Naive B cell (primary cell): ENCODE measurements around the gene CHERP. TPM values are rescaled to one million over a fixed set of nuclear protein-coding genes. Genes with fewer than 3 reads are reported as not detected.
A peak's percentile ranks its signal among the peaks of the same experiment; 100 is the strongest.

Experiments
- ATAC-seq, 2 donors: fragments of 150-1000 bp; cut with Tn5 transposase; 2 replicates each; pipeline ENCODE4 v1.10.0; 2021; ENCODE audit warnings: low read depth in 2 of 2, mild to moderate bottlenecking in 2 of 2, moderate library complexity in 2 of 2
- DNase-seq: peaks from one replicate; pipeline ENCODE4 v3.0.0; 2022
- H3K27ac Mint-ChIP-seq, 6 donors: one replicate each; pipeline ENCODE4 v1.8.0; 2020 to 2022; ENCODE audit warnings: mild to moderate bottlenecking in 6 of 6, mixed read lengths in 6 of 6, moderate library complexity in 5 of 6, inconsistent platforms in 2 of 6
- H3K27me3 Mint-ChIP-seq, 3 donors: one replicate each; pipeline ENCODE4 v1.8.0; 2021 to 2022; ENCODE audit warnings: mixed read lengths in 3 of 3, mild to moderate bottlenecking in 1 of 3
- H3K36me3 Mint-ChIP-seq, 2 donors: one replicate each; pipeline ENCODE4 v1.8.0; 2020 to 2022; ENCODE audit warnings: mixed read lengths in 2 of 2, inconsistent platforms in 1 of 2, mild to moderate bottlenecking in 1 of 2
- H3K4me1 Mint-ChIP-seq, 3 donors: one replicate each; pipeline ENCODE4 v1.8.0; 2020 to 2022; ENCODE audit warnings: mixed read lengths in 3 of 3, inconsistent platforms in 1 of 3, mild to moderate bottlenecking in 1 of 3, moderate library complexity in 1 of 3
- H3K4me3 Mint-ChIP-seq, 8 donors: one replicate each; pipeline ENCODE4 v1.8.0; 2020 to 2022; ENCODE audit warnings: mild to moderate bottlenecking in 8 of 8, mixed read lengths in 8 of 8, moderate library complexity in 8 of 8, inconsistent platforms in 2 of 8
- H3K9me3 Mint-ChIP-seq, 7 donors: one replicate each; pipeline ENCODE4 v1.8.0; 2020 to 2022; ENCODE audit warnings: mixed read lengths in 7 of 7, mild to moderate bottlenecking in 5 of 7, inconsistent platforms in 2 of 7, moderate library complexity in 1 of 7
- polyA plus RNA-seq, 6 donors: library from polyadenylated mRNA; unstranded; fragments of 300-500 nt; fragmentation: Illumina TruSeq; gene quantifications; one replicate each; pipeline ENCODE4 v1.2.3, GENCODE V29; 2021; ENCODE audit warnings: low read depth in 6 of 6

Gene CHERP
- polyA plus RNA-seq, 6 donors from 2014 or later: 3.2 to 19.5 (median 9.4) TPM

- Mint-ChIP-seq H3K4me1 (peaks cover 68 to 95% (median 92%) of the 10 kb centered on the region in 3 donors), H3K4me3 (peak overlapping the region; percentile 85 to 97 (median 94)), H3K27ac (peak overlapping the region; percentile 98 to 100 (median 100)), H3K9me3 (no peaks in the 10 kb centered on the region), H3K36me3 (no peaks in the 10 kb centered on the region), H3K27me3 (no peaks in the 10 kb centered on the region)
- DNase-seq (peak; percentile 93), ATAC-seq (peak; percentile 46 to 59)
Measured at GRCh38 chr19:16584248-16585093, 42.2 kb upstream of the CHERP start.

GRCh38 chr19:16582486-16583261 lies 40.4 kb upstream of the CHERP start:
- Mint-ChIP-seq H3K9me3 (no peaks in the 10 kb centered on the region), H3K4me1 (peaks cover 60 to 85% (median 81%) of the 10 kb centered on the region in 3 donors), H3K27me3 (no peaks in the 10 kb centered on the region), H3K27ac (peak overlapping the region in 5 of 6 donors; percentile 87 to 100 (median 93)), H3K36me3 (no peaks in the 10 kb centered on the region), H3K4me3 (peak overlapping the region in 6 of 8 donors; percentile 39 to 97 (median 80))
- DNase-seq (no peak), ATAC-seq (no peak)

GRCh38 chr19:16581971-16582343 lies 39.7 kb upstream of the CHERP start:
- H3K4me3 Mint-ChIP-seq: peak overlapping the region in 5 of 8 donors; percentile 13 to 94 (median 38)

GRCh38 chr19:16581145-16581970 lies 39.1 kb upstream of the CHERP start:
- no peak for DNase-seq
- ATAC-seq: no peak
- Mint-ChIP-seq H3K4me3 (peak overlapping the region in 4 of 8 donors; percentile 24 to 94 (median 51)), H3K27ac (peak overlapping the region in 5 of 6 donors; percentile 32 to 96 (median 88)), H3K36me3 (no peaks in the 10 kb centered on the region), H3K9me3 (no peaks in the 10 kb centered on the region), H3K4me1 (peaks cover 53 to 74% (median 72%) of the 10 kb centered on the region in 3 donors), H3K27me3 (no peaks in the 10 kb centered on the region)

More at GRCh38 chr19:16581971-16582343, 39.7 kb upstream of the CHERP start:
- Mint-ChIP-seq H3K4me1 (peaks cover 53 to 78% (median 76%) of the 10 kb centered on the region in 3 donors), H3K27ac (peak overlapping the region in 5 of 6 donors; percentile 32 to 96 (median 88)), H3K9me3 (no peaks in the 10 kb centered on the region), H3K36me3 (no peaks in the 10 kb centered on the region), H3K27me3 (no peaks in the 10 kb centered on the region)
- DNase-seq (no peak), ATAC-seq (no peak)

DNA sequence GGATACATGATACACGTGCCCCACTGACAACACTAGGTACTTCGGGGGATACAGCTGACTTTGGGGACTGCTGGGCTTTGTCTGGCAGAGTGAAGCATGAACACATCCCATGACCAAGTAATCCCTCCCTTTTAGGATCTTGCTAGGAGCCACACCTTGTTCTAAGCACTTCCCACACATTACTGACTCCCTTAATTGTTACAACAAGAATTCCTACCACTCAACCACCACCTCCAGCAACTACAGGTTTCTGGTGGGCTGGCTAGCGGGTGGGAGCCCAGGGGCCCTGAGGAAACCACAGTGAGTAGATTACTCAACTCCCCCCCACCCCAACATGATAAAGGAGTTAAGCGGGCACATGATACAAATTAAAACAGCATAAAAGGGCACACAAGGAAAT lies 37.1 kb upstream of the CHERP start:
- Mint-ChIP-seq H3K4me1 (peaks cover 44 to 71% (median 67%) of the 10 kb centered on the region in 3 donors), H3K27me3 (no peaks in the 10 kb centered on the region), H3K4me3 (peak overlapping the region in 1 of 8 donors; percentile 61), H3K27ac (peak overlapping the region in 3 of 6 donors; percentile 58 to 86 (median 73)), H3K9me3 (no peaks in the 10 kb centered on the region), H3K36me3 (peaks cover 0 to 8% of the 10 kb centered on the region in 2 donors)
- no peak for ATAC-seq
- no peak for DNase-seq

GRCh38 chr19:16577531-16577985 lies 35.3 kb upstream of the CHERP start:
- Mint-ChIP-seq H3K4me1 (peaks cover 47 to 68% (median 67%) of the 10 kb centered on the region in 3 donors), H3K27ac (peak overlapping the region in 2 of 6 donors; percentile 24 to 88), H3K36me3 (peaks cover 0 to 8% of the 10 kb centered on the region in 2 donors), H3K9me3 (no peaks in the 10 kb centered on the region), H3K27me3 (no peaks in the 10 kb centered on the region), H3K4me3 (no peak overlapping the region)
- ATAC-seq (no peak), DNase-seq (no peak)

DNA sequence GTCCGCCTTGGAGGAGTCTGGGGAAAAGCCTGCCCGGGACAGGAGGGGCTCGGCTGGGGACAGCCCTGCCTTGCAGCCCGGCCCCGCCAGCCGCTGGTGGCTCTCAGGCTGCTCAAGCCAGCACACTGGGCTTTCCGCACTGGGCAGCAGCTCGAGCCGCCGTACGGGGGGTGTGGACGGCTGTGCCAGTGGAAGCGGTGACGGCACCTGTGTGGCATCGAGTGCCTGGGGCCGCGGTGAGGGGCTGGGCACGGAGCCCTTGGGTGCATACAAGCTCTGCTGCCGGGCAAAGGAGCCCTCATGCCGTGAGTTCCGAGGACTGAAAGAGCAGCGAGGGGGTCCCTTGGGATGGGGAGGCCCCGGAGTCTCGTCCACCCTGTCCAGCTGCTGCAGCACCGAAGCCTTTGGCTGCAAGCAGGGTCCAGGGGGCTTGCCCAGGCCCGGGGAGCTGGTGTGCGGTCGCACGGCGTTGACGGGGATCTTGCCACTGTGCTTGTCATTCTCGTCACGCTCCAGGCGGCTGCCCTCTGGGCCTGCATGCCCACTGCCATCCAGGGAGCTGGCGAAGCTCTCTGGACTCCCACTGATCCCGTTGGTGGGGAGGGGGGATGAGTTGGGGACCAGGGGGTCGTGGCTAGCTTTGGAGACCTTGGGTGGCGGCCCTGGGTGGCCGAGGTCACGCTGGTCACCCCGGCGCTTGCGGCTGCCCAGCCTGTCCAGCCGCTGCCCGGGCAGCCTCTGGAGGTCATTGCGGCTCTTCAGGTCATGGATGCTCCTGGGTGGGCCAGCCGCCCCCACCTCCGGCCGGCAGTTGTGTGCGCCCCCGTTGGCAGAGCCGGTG lies 34.7 kb upstream of the CHERP start:
- Mint-ChIP-seq H3K36me3 (peaks cover 0 to 8% of the 10 kb centered on the region in 2 donors), H3K9me3 (no peaks in the 10 kb centered on the region), H3K4me1 (peaks cover 49 to 68% (median 62%) of the 10 kb centered on the region in 3 donors), H3K27me3 (no peaks in the 10 kb centered on the region), H3K4me3 (peak overlapping the region in 1 of 8 donors; percentile 64), H3K27ac (peak overlapping the region in 2 of 6 donors; percentile 82 to 89)
- ATAC-seq (no peak), DNase-seq (no peak)

DNA sequence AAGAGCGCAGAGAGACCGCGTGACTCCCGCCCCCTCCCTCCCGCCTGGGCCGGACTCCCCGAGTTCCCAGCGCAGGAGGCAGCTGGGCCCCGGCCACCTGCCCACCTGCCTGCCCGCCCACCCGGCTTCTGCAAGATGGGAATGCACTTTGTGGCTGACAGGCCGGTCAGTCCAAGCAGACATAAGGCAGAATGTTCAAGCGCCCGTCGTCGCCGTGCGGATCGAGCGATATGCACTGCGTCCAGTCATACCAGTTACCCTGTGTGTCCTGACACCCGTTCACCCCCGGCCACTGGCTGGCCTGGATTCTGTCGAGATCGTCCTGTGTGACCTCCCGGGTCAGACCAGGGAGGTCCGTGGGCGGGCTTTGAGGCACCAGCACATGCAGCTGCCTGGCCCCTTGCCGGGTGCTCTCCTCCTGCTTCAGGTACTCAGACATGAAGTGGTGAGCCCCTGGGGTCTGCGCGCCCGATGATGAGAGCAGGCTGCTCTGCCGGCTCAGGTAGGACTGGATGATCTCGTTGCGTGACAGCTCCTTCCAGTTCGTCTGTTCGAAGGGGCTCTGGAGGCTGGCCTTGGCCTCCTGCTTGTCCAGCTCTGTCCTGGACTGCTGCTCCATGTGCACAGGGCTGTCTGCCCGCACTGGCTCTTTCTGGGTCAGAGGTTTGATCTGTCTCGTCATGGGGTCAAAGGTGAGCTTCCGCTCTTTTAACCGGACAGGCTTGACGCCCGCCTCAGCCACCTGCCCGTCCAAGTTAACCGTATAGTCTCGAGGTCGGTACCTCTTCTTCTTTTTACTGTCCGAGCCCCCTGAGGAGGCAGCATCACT lies 33.8 kb upstream of the CHERP start:
- DNase-seq (no peak), ATAC-seq (no peak)
- peaks cover 0 to 8% of the 10 kb centered on the region in 2 donors for H3K36me3 Mint-ChIP-seq
- peaks cover 49 to 71% (median 62%) of the 10 kb centered on the region in 3 donors for H3K4me1 Mint-ChIP-seq
- no peaks in the 10 kb centered on the region for H3K9me3 Mint-ChIP-seq
- peak overlapping the region in 2 of 8 donors; percentile 44 to 64 for H3K4me3 Mint-ChIP-seq
- peak overlapping the region in 3 of 6 donors; percentile 60 to 89 (median 79) for H3K27ac Mint-ChIP-seq
- no peaks in the 10 kb centered on the region for H3K27me3 Mint-ChIP-seq

- ATAC-seq (no peak), DNase-seq (no peak)
- peaks cover 0 to 8% of the 10 kb centered on the region in 2 donors for H3K36me3 Mint-ChIP-seq
- H3K9me3 Mint-ChIP-seq: no peaks in the 10 kb centered on the region
- no peaks in the 10 kb centered on the region for H3K27me3 Mint-ChIP-seq
- peak overlapping the region in 3 of 6 donors; percentile 9 to 99 (median 80) for H3K27ac Mint-ChIP-seq
- H3K4me1 Mint-ChIP-seq: peaks cover 43 to 66% (median 64%) of the 10 kb centered on the region in 3 donors
- peak overlapping the region in 1 of 8 donors; percentile 100 for H3K4me3 Mint-ChIP-seq
Measured at GRCh38 chr19:16575282-16575681, 33.0 kb upstream of the CHERP start.

DNA sequence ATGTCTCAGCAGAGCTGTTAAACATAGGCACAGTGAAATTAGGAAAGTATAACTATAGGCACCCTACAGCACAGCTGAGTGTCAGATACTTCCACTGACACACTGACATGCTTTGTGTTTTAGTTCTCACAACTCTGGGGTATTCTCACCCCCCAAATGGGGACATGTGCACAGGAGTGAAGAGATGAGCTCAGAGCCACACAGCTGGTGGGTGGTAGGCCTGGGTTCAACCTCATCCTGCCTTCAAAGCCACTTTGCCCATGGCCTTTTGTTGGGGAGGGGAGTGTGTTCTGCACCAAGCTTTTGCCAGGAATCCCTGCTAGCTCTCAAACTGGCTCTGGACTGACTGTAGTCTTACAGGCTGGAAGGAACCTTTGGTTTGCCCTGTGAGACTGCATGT lies 31.7 kb upstream of the CHERP start:
- Mint-ChIP-seq H3K27me3 (no peaks in the 10 kb centered on the region), H3K9me3 (no peaks in the 10 kb centered on the region), H3K4me3 (peak overlapping the region; percentile 68 to 100 (median 99)), H3K27ac (peak overlapping the region; percentile 18 to 99 (median 58)), H3K4me1 (peaks cover 35 to 58% (median 56%) of the 10 kb centered on the region in 3 donors), H3K36me3 (peaks cover 0 to 8% of the 10 kb centered on the region in 2 donors)
- DNase-seq (no peak), ATAC-seq (no peak)

- Mint-ChIP-seq H3K27me3 (no peaks in the 10 kb centered on the region), H3K9me3 (no peaks in the 10 kb centered on the region), H3K36me3 (peaks cover 0 to 8% of the 10 kb centered on the region in 2 donors), H3K4me1 (peaks cover 30 to 56% (median 53%) of the 10 kb centered on the region in 3 donors), H3K27ac (peak overlapping the region; percentile 88 to 99 (median 99)), H3K4me3 (peak overlapping the region; percentile 98 to 100 (median 99))
- ATAC-seq (no peak), DNase-seq (no peak)
Measured at GRCh38 chr19:16573296-16573695, 31.1 kb upstream of the CHERP start.
